SH-SY5Y (cell line): ENCODE measurements around the gene CD46.

Experiments used
- GATA2 ChIP-seq: IDR thresholded peaks from 2 replicates; pipeline ENCODE4 v1.6.1; 2011; ENCODE audit warnings: mild to moderate bottlenecking, low read depth, low read length
- GATA3 ChIP-seq: IDR thresholded peaks from 2 replicates; pipeline ENCODE4 v1.6.1; 2011; ENCODE audit warnings: low read depth, mild to moderate bottlenecking, low read length, moderate library complexity

- no peak for TF ChIP-seq GATA3
- no peak for TF ChIP-seq GATA2
Observed at GRCh38 chr1:207824691-207825408, 73.0 kb downstream of the CD46 start.
